Inferior parietal cortex (tissue), 1 donor: ENCODE results near the gene LRBA.

Source experiments
- DNase-seq: peaks from one replicate; pipeline ENCODE4 v3.0.0-alpha.2; 2016; ENCODE audit errors: extremely low spot score

LRBA gene

GRCh38 chr4:150217808-150218207 is 797.3 kb downstream of the LRBA start:
- no peak for DNase-seq

- peak; percentile 72 for DNase-seq
Measured at GRCh38 chr4:150217192-150217591, 797.9 kb downstream of the LRBA start.

GRCh38 chr4:150216726-150217125 is 798.4 kb downstream of the LRBA start:
- DNase-seq: peak; percentile 74

- no peak for DNase-seq
Measured at GRCh38 chr4:150215601-150216000, 799.5 kb downstream of the LRBA start.
